Liver (tissue), 9 donors: Measurements from ENCODE around the gene TMEM245. TPM values are rescaled to one million over a fixed set of nuclear protein-coding genes. Genes with fewer than 3 reads are reported as not detected.

ENCODE experiments used
- DNase-seq: peaks from one replicate; pipeline ENCODE4 v3.0.0-alpha.2; 2017; ENCODE audit warnings: low spot score
- H3K27ac ChIP-seq, 2 donors: one replicate each; pipeline ENCODE4 v1.7.0; 2013; ENCODE audit warnings: inconsistent platforms in 2 of 2, low read length in 2 of 2, control low read depth in 1 of 2, low read depth in 1 of 2, mild to moderate bottlenecking in 1 of 2
- H3K27me3 ChIP-seq, 4 donors: one replicate each; pipeline versions ENCODE4 v1.6.1 to v1.7.0; 2013; ENCODE audit warnings: low read length in 3 of 4, inconsistent platforms in 1 of 4, mild to moderate bottlenecking in 1 of 4, moderate library complexity in 1 of 4; ENCODE audit not compliant: control insufficient read depth in 4 of 4, insufficient read depth in 4 of 4
- H3K36me3 ChIP-seq, 4 donors: one replicate each; pipeline versions ENCODE4 v1.6.1 to v1.7.0; 2013; ENCODE audit warnings: low read length in 3 of 4, mild to moderate bottlenecking in 3 of 4, low read depth in 1 of 4, moderate library complexity in 1 of 4; ENCODE audit not compliant: control insufficient read depth in 4 of 4, insufficient read depth in 3 of 4
- H3K4me1 ChIP-seq, 4 donors: one replicate each; pipeline versions ENCODE4 v1.6.1 to v1.7.0; 2013; ENCODE audit warnings: low read length in 3 of 4, mild to moderate bottlenecking in 3 of 4, moderate library complexity in 1 of 4; ENCODE audit not compliant: control insufficient read depth in 4 of 4, insufficient read depth in 4 of 4
- H3K4me3 ChIP-seq, 3 donors: one replicate each; pipeline versions ENCODE4 v1.6.1 to v1.7.0; 2013; ENCODE audit warnings: low read length in 3 of 3, control low read depth in 1 of 3, low read depth in 1 of 3, mild to moderate bottlenecking in 1 of 3
- H3K9ac ChIP-seq, 2 donors: one replicate each; pipeline ENCODE4 v1.7.0; 2013; ENCODE audit warnings: low read length in 2 of 2, mild to moderate bottlenecking in 2 of 2, moderate library complexity in 2 of 2, control low read depth in 1 of 2, low read depth in 1 of 2
- H3K9me3 ChIP-seq, 4 donors: one replicate each; pipeline versions ENCODE4 v1.6.1 to v1.7.0; 2013; ENCODE audit warnings: low read length in 3 of 4; ENCODE audit not compliant: control insufficient read depth in 4 of 4
- EGR1 ChIP-seq, 2 donors: IDR thresholded peaks; 2 replicates each; pipeline ENCODE4 v1.6.1; 2016 to 2018; ENCODE audit warnings: antibody characterized with exemption in 2 of 2, low read depth in 2 of 2
- FOXA1 ChIP-seq: IDR thresholded peaks from 2 replicates; pipeline ENCODE4 v1.6.1; 2016; ENCODE audit warnings: antibody characterized with exemption
- FOXA2 ChIP-seq: IDR thresholded peaks from 2 replicates; pipeline ENCODE4 v1.6.1; 2016; ENCODE audit warnings: antibody characterized with exemption
- GABPA ChIP-seq, 2 donors: IDR thresholded peaks in 1 of 2; conservative IDR thresholded peaks in 1 of 2; 2 replicates each; pipeline ENCODE4 v1.6.1; 2016; ENCODE audit warnings: antibody characterized with exemption in 2 of 2, mild to moderate bottlenecking in 1 of 2, moderate library complexity in 1 of 2
- HNF4A ChIP-seq, 2 donors: conservative IDR thresholded peaks; 2 replicates each; pipeline ENCODE4 v1.6.1; 2016; ENCODE audit warnings: antibody characterized with exemption in 2 of 2, mild to moderate bottlenecking in 2 of 2
- JUND ChIP-seq, 2 donors: IDR thresholded peaks; 2 replicates each; pipeline ENCODE4 v1.6.1; 2016; ENCODE audit warnings: antibody characterized with exemption in 2 of 2
- MAX ChIP-seq: IDR thresholded peaks from 2 replicates; pipeline ENCODE4 v1.6.1; 2016; ENCODE audit warnings: antibody characterized with exemption
- NR2F2 ChIP-seq: IDR thresholded peaks from 2 replicates; pipeline ENCODE4 v1.6.1; 2016; ENCODE audit warnings: antibody characterized with exemption
- RXRA ChIP-seq, 2 donors: IDR thresholded peaks; 2 replicates each; pipeline ENCODE4 v1.6.1; 2017 to 2018; ENCODE audit warnings: antibody characterized with exemption in 2 of 2, mild to moderate bottlenecking in 1 of 2
- SP1 ChIP-seq: IDR thresholded peaks from 2 replicates; pipeline ENCODE4 v1.6.1; 2018; ENCODE audit warnings: antibody characterized with exemption, mild to moderate bottlenecking
- TAF1 ChIP-seq: conservative IDR thresholded peaks from 2 replicates; pipeline ENCODE4 v1.6.1; 2016; ENCODE audit warnings: antibody characterized with exemption, mild to moderate bottlenecking
- YY1 ChIP-seq: IDR thresholded peaks from 2 replicates; pipeline ENCODE4 v1.6.1; 2016; ENCODE audit warnings: antibody characterized with exemption, mild to moderate bottlenecking
- ZBTB33 ChIP-seq: IDR thresholded peaks from 2 replicates; pipeline ENCODE4 v1.6.1; 2016; ENCODE audit warnings: antibody characterized with exemption
- WGBS: extraction: QIAGEN DNeasy Blood & Tissue Kit; methylation state at CpG from one replicate; pipeline ENCODE4 v1.1.7; 2013; 5-methylcytosine and 5-hydroxymethylcytosine counted together
- polyA plus RNA-seq, 2 donors: library from polyadenylated mRNA; stranded (reverse) in 1 of 2; unstranded in 1 of 2; fragments of 200-250 nt in 1 of 2; fragments of >200 nt in 1 of 2; fragmentation: Nextera tagmentation in 1 of 2; extraction: Ambion mirVana in 1 of 2; gene quantifications; one replicate each; pipeline versions ENCODE4 v1.2.1 to v1.2.3, GENCODE V29; 2013 to 2015
- total RNA-seq, 2 donors: library from RNA; depleted of rRNA; stranded (reverse); fragments of >200 nt; gene quantifications; one replicate each; pipeline ENCODE4 v1.2.3, GENCODE V29; 2014
- TF ChIP-seq, protein P1 (sequence below): IDR thresholded peaks from 2 replicates; pipeline ENCODE4 v1.6.1; 2016; ENCODE audit warnings: antibody characterized with exemption, mild to moderate bottlenecking
- TF ChIP-seq, protein P2 (sequence below): IDR thresholded peaks from 2 replicates; pipeline ENCODE4 v1.6.1; 2016; ENCODE audit warnings: antibody characterized with exemption
- TF ChIP-seq, protein P3 (sequence below): fragments of 150-350 bp; IDR thresholded peaks from 2 replicates; pipeline ENCODE4 v1.5.1; 2017; ENCODE audit warnings: improper control_type of control experiment, low read depth, low read length; ENCODE audit not compliant: missing input control
- donor health status: healthy.
- donor health status: healthy.
- donor health status: healthy.
- donor health status: healthy.
- donor health status: healthy.

The TMEM245 gene
- total and polyA plus RNA-seq, 4 donors, result 13.7 to 75.3 (median 31.2) TPM

DNA sequence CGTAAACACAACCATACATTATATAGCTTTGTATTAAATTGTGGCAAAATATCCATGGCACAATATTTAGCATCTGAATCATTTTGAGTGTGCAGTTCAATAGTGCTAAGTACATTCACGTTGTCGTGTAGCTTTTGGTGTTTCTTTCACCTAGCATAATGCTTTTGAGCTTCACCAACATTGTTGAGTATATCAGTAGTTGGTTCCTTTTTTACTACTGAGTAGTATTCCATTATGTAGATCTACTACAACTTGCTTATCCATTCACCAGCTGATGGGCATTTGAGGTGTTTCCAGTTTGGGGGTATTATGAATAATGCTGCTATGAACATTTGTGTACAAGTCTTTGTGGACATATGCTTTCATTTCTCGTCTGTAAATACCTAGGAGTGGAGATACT, 79.2 kb downstream of the TMEM245 start:
- Histone ChIP-seq H3K27me3 (no peaks in the 10 kb centered on the region), H3K27ac (no peak overlapping the region), H3K9me3 (no peaks in the 10 kb centered on the region), H3K36me3 (peaks cover 3 to 21% (median 16%) of the 10 kb centered on the region in 4 donors), H3K4me1 (peaks cover 1 to 14% (median 13%) of the 10 kb centered on the region in 4 donors), H3K9ac (no peak overlapping the region), H3K4me3 (no peak overlapping the region)
- TF ChIP-seq ZBTB33, result no peak
- TF ChIP-seq, protein P1, sequence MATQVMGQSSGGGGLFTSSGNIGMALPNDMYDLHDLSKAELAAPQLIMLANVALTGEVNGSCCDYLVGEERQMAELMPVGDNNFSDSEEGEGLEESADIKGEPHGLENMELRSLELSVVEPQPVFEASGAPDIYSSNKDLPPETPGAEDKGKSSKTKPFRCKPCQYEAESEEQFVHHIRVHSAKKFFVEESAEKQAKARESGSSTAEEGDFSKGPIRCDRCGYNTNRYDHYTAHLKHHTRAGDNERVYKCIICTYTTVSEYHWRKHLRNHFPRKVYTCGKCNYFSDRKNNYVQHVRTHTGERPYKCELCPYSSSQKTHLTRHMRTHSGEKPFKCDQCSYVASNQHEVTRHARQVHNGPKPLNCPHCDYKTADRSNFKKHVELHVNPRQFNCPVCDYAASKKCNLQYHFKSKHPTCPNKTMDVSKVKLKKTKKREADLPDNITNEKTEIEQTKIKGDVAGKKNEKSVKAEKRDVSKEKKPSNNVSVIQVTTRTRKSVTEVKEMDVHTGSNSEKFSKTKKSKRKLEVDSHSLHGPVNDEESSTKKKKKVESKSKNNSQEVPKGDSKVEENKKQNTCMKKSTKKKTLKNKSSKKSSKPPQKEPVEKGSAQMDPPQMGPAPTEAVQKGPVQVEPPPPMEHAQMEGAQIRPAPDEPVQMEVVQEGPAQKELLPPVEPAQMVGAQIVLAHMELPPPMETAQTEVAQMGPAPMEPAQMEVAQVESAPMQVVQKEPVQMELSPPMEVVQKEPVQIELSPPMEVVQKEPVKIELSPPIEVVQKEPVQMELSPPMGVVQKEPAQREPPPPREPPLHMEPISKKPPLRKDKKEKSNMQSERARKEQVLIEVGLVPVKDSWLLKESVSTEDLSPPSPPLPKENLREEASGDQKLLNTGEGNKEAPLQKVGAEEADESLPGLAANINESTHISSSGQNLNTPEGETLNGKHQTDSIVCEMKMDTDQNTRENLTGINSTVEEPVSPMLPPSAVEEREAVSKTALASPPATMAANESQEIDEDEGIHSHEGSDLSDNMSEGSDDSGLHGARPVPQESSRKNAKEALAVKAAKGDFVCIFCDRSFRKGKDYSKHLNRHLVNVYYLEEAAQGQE, result no peak
- no peak for TF ChIP-seq NR2F2
- TF ChIP-seq JUND (IDR thresholded peaks at IDR 0.05), result no peak
- TF ChIP-seq TAF1, result no peak
- TF ChIP-seq RXRA (IDR thresholded peaks at IDR 0.05), result no peak
- TF ChIP-seq SP1, result no peak
- TF ChIP-seq, protein P2, sequence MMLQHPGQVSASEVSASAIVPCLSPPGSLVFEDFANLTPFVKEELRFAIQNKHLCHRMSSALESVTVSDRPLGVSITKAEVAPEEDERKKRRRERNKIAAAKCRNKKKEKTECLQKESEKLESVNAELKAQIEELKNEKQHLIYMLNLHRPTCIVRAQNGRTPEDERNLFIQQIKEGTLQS, result no peak
- TF ChIP-seq MAX, result no peak
- no peak for TF ChIP-seq YY1
- TF ChIP-seq HNF4A (conservative IDR thresholded peaks at IDR 0.05), result no peak
- TF ChIP-seq FOXA1, result no peak
- TF ChIP-seq FOXA2, result no peak
- WGBS, result 98% methylated on average over 4 of the region's 4 CpGs
- DNase-seq, result no peak

GRCh38 chr9:109039539-109039938, 80.2 kb downstream of the TMEM245 start:
- Histone ChIP-seq H3K36me3 (peaks cover 2 to 17% (median 11%) of the 10 kb centered on the region in 4 donors), H3K9me3 (no peaks in the 10 kb centered on the region), H3K9ac (no peak overlapping the region), H3K27ac (no peak overlapping the region), H3K27me3 (no peaks in the 10 kb centered on the region), H3K4me1 (peaks cover 1 to 16% (median 13%) of the 10 kb centered on the region in 4 donors), H3K4me3 (no peak overlapping the region)
- WGBS, result 98% methylated on average over 4 of the region's 4 CpGs
- DNase-seq, result no peak
- no peak for TF ChIP-seq EGR1 (IDR thresholded peaks at IDR 0.05; ENCODE audit: low read depth in 2 of 2)
- no peak for TF ChIP-seq JUND (IDR thresholded peaks at IDR 0.05)
- no peak for TF ChIP-seq HNF4A (conservative IDR thresholded peaks at IDR 0.05)
- TF ChIP-seq NR2F2, result no peak
- TF ChIP-seq TAF1, result no peak
- no peak for TF ChIP-seq SP1
- no peak for TF ChIP-seq FOXA1
- TF ChIP-seq ZBTB33, result no peak
- TF ChIP-seq GABPA (IDR thresholded peaks at IDR 0.05 in 1 of 2, conservative IDR thresholded peaks at IDR 0.05 in 1 of 2), result no peak
- TF ChIP-seq FOXA2, result no peak
- no peak for TF ChIP-seq YY1
- TF ChIP-seq RXRA (IDR thresholded peaks at IDR 0.05), result no peak
- TF ChIP-seq, protein P3, sequence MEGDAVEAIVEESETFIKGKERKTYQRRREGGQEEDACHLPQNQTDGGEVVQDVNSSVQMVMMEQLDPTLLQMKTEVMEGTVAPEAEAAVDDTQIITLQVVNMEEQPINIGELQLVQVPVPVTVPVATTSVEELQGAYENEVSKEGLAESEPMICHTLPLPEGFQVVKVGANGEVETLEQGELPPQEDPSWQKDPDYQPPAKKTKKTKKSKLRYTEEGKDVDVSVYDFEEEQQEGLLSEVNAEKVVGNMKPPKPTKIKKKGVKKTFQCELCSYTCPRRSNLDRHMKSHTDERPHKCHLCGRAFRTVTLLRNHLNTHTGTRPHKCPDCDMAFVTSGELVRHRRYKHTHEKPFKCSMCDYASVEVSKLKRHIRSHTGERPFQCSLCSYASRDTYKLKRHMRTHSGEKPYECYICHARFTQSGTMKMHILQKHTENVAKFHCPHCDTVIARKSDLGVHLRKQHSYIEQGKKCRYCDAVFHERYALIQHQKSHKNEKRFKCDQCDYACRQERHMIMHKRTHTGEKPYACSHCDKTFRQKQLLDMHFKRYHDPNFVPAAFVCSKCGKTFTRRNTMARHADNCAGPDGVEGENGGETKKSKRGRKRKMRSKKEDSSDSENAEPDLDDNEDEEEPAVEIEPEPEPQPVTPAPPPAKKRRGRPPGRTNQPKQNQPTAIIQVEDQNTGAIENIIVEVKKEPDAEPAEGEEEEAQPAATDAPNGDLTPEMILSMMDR, result no peak
- TF ChIP-seq, protein P1, result no peak
- no peak for TF ChIP-seq MAX
- TF ChIP-seq, protein P2, result no peak
